ENCODE data around the gene NLGN1. TPM values are rescaled to one million over a fixed set of nuclear protein-coding genes. Genes with fewer than 3 reads are reported as not detected.

The NLGN1 gene
- total RNA-seq, 5 donors from 2014 or later (not counting 1 experiment from before 2014, with no cell fraction given) = 0.18 TPM; not detected in 4

- ATAC-seq (replicated peaks in 1 of 4) = no peak
- WGBS (ENCODE audit: insufficient coverage) = 67% methylated on average over 1 of the region's 2 CpGs
- Mint-ChIP-seq H3K9me3 (peaks cover 2 to 8% (median 3%) of the 10 kb centered on the region in 3 donors), H3K36me3 (no peaks in the 10 kb centered on the region), H3K27ac (no peak overlapping the region), H3K27me3 (no peaks in the 10 kb centered on the region), H3K4me1 (no peaks in the 10 kb centered on the region), H3K4me3 (no peak overlapping the region)
- Histone ChIP-seq H3K4me1 (ENCODE audit: control insufficient read depth in 1 of 2, extremely low read depth in 1 of 2, insufficient read depth in 2 of 2, low read length in 2 of 2) (no peaks in the 10 kb centered on the region), H3K4me3 (ENCODE audit: control insufficient read depth in 1 of 2, extremely low read depth in 1 of 2, low read length in 1 of 2) (no peak overlapping the region), H3K9me3 (no peaks in the 10 kb centered on the region), H3K27me3 (replicated peaks in 1 of 2; ENCODE audit: control insufficient read depth in 2 of 2, extremely low read depth in 1 of 2, insufficient read depth in 2 of 2, low read length in 1 of 2) (no peaks in the 10 kb centered on the region), H3K27ac (ENCODE audit: low read length) (no peak overlapping the region), H3K36me3 (ENCODE audit: control insufficient read depth in 2 of 2, extremely low read depth in 1 of 2, insufficient read depth in 1 of 2, low read length in 1 of 2) (no peaks in the 10 kb centered on the region)
- POLR2A ChIA-PET = no interaction called here
- CTCF ChIA-PET = no interaction called here
- DNase-seq = no peak
These were observed 585.8 kb downstream of the NLGN1 start for GRCh38 chr3:173983343-173983742.

GRCh38 chr3:173986861-173987410 lies 589.4 kb downstream of the NLGN1 start:
- ChIA-PET CTCF (no interaction called here), POLR2A (interaction anchor here in 1 of 2 donors (0.5 kb wide), 1 partner anchor 15 kb away, joined by 11 read pairs; no protein-coding TSS in a partner anchor)
- Histone ChIP-seq H3K4me1 (ENCODE audit: control insufficient read depth in 1 of 2, extremely low read depth in 1 of 2, insufficient read depth in 2 of 2, low read length in 2 of 2) (no peaks in the 10 kb centered on the region), H3K27ac (ENCODE audit: low read length) (no peak overlapping the region), H3K4me3 (ENCODE audit: control insufficient read depth in 1 of 2, extremely low read depth in 1 of 2, low read length in 1 of 2) (no peak overlapping the region), H3K27me3 (replicated peaks in 1 of 2; ENCODE audit: control insufficient read depth in 2 of 2, extremely low read depth in 1 of 2, insufficient read depth in 2 of 2, low read length in 1 of 2) (no peaks in the 10 kb centered on the region), H3K9me3 (no peaks in the 10 kb centered on the region), H3K36me3 (ENCODE audit: control insufficient read depth in 2 of 2, extremely low read depth in 1 of 2, insufficient read depth in 1 of 2, low read length in 1 of 2) (no peaks in the 10 kb centered on the region)
- ATAC-seq (replicated peaks in 1 of 4) (no peak), DNase-seq (no peak)
- H3K9me3 Mint-ChIP-seq = peaks cover 2 to 8% (median 5%) of the 10 kb centered on the region in 3 donors
- no peak overlapping the region for H3K27ac Mint-ChIP-seq
- H3K36me3 Mint-ChIP-seq = no peaks in the 10 kb centered on the region
- no peaks in the 10 kb centered on the region for H3K27me3 Mint-ChIP-seq
- no peaks in the 10 kb centered on the region for H3K4me1 Mint-ChIP-seq
- H3K4me3 Mint-ChIP-seq = no peak overlapping the region

GRCh38 chr3:173988909-173989308 lies 591.4 kb downstream of the NLGN1 start:
- peaks cover 2 to 8% (median 5%) of the 10 kb centered on the region in 3 donors for H3K9me3 Mint-ChIP-seq
- H3K36me3 ChIP-seq (ENCODE audit: control insufficient read depth in 2 of 2, extremely low read depth in 1 of 2, insufficient read depth in 1 of 2, low read length in 1 of 2) = no peaks in the 10 kb centered on the region
- H3K27ac Mint-ChIP-seq = no peak overlapping the region
- CTCF ChIA-PET = no interaction called here
- H3K9me3 ChIP-seq = no peaks in the 10 kb centered on the region
- no peaks in the 10 kb centered on the region for H3K27me3 ChIP-seq (replicated peaks in 1 of 2; ENCODE audit: control insufficient read depth in 2 of 2, extremely low read depth in 1 of 2, insufficient read depth in 2 of 2, low read length in 1 of 2)
- POLR2A ChIA-PET = no interaction called here
- H3K4me1 ChIP-seq (ENCODE audit: control insufficient read depth in 1 of 2, extremely low read depth in 1 of 2, insufficient read depth in 2 of 2, low read length in 2 of 2) = no peaks in the 10 kb centered on the region
- no CpG with 5 or more reads among the region's 1 CpG for WGBS (ENCODE audit: insufficient coverage)
- no peak for DNase-seq
- no peak overlapping the region for H3K4me3 Mint-ChIP-seq
- no peak overlapping the region for H3K27ac ChIP-seq (ENCODE audit: low read length)
- no peak for ATAC-seq (replicated peaks in 1 of 4)
- no peak overlapping the region for H3K4me3 ChIP-seq (ENCODE audit: control insufficient read depth in 1 of 2, extremely low read depth in 1 of 2, low read length in 1 of 2)
- H3K27me3 Mint-ChIP-seq = no peaks in the 10 kb centered on the region
- H3K4me1 Mint-ChIP-seq = no peaks in the 10 kb centered on the region
- no peaks in the 10 kb centered on the region for H3K36me3 Mint-ChIP-seq

- no peaks in the 10 kb centered on the region for H3K4me1 ChIP-seq (ENCODE audit: control insufficient read depth in 1 of 2, extremely low read depth in 1 of 2, insufficient read depth in 2 of 2, low read length in 2 of 2)
- H3K9me3 ChIP-seq = no peaks in the 10 kb centered on the region
- no peak overlapping the region for H3K27ac Mint-ChIP-seq
- H3K27me3 Mint-ChIP-seq = no peaks in the 10 kb centered on the region
- ChIA-PET CTCF (no interaction called here), POLR2A (no interaction called here)
- H3K27ac ChIP-seq (ENCODE audit: low read length) = no peak overlapping the region
- H3K9me3 Mint-ChIP-seq = peaks cover 0 to 3% (median 0%) of the 10 kb centered on the region in 3 donors
- no peak overlapping the region for H3K4me3 Mint-ChIP-seq
- no peaks in the 10 kb centered on the region for H3K36me3 Mint-ChIP-seq
- ATAC-seq (replicated peaks in 1 of 4) (no peak), DNase-seq (no peak)
- no peaks in the 10 kb centered on the region for H3K4me1 Mint-ChIP-seq
- no peak overlapping the region for H3K4me3 ChIP-seq (ENCODE audit: control insufficient read depth in 1 of 2, extremely low read depth in 1 of 2, low read length in 1 of 2)
- no peaks in the 10 kb centered on the region for H3K27me3 ChIP-seq (replicated peaks in 1 of 2; ENCODE audit: control insufficient read depth in 2 of 2, extremely low read depth in 1 of 2, insufficient read depth in 2 of 2, low read length in 1 of 2)
- no peaks in the 10 kb centered on the region for H3K36me3 ChIP-seq (ENCODE audit: control insufficient read depth in 2 of 2, extremely low read depth in 1 of 2, insufficient read depth in 1 of 2, low read length in 1 of 2)
These were observed 594.9 kb downstream of the NLGN1 start for GRCh38 chr3:173992416-173992815.

DNA sequence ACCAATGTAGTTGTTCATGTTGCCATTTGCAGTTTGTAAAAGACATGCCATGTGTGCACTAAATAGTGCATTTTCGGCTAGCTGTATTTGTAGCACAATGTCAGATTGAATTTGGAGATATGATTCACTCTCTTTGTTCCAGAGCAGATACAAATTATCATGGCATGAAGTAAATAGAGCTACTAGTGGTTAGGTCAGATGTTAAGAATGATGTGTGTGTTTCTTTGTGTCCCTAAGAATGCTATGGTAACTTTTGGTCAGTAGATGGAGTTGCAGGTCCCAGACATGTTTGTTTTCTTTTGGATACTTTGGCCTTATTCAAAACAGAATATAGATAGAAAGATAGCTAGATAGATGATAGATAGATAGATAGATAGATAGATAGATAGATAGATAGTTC lies 595.8 kb downstream of the NLGN1 start:
- ChIA-PET CTCF (no interaction called here), POLR2A (no interaction called here)
- Histone ChIP-seq H3K9me3 (no peaks in the 10 kb centered on the region), H3K4me1 (ENCODE audit: control insufficient read depth in 1 of 2, extremely low read depth in 1 of 2, insufficient read depth in 2 of 2, low read length in 2 of 2) (no peaks in the 10 kb centered on the region), H3K4me3 (ENCODE audit: control insufficient read depth in 1 of 2, extremely low read depth in 1 of 2, low read length in 1 of 2) (no peak overlapping the region), H3K27ac (ENCODE audit: low read length) (no peak overlapping the region), H3K27me3 (replicated peaks in 1 of 2; ENCODE audit: control insufficient read depth in 2 of 2, extremely low read depth in 1 of 2, insufficient read depth in 2 of 2, low read length in 1 of 2) (no peaks in the 10 kb centered on the region), H3K36me3 (ENCODE audit: control insufficient read depth in 2 of 2, extremely low read depth in 1 of 2, insufficient read depth in 1 of 2, low read length in 1 of 2) (no peaks in the 10 kb centered on the region)
- Mint-ChIP-seq H3K9me3 (peaks cover 0 to 3% (median 0%) of the 10 kb centered on the region in 3 donors), H3K27me3 (no peaks in the 10 kb centered on the region), H3K36me3 (no peaks in the 10 kb centered on the region), H3K4me3 (no peak overlapping the region), H3K4me1 (no peaks in the 10 kb centered on the region), H3K27ac (no peak overlapping the region)
- ATAC-seq (replicated peaks in 1 of 4) = no peak
- no peak for DNase-seq
- 71% methylated on average over 1 of the region's 1 CpG for WGBS (ENCODE audit: insufficient coverage)

DNA sequence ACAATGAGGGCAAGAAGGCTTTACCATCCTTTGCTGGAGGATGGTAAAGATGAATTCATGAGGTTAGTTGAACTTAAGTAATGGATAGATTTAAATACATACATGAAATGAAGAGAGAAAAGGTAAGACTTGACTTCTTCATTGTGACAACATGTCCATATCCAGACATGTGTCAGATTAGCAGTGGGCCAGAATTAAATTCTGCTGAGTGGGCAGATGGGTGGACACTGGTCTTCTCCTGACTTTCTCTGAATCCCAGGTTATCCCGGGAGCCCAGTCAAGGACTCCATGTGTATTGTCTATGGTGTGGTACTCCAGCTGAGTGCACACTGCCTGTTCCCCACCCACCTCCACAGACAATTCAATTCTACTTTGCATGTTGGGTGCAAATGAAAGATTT lies 603.1 kb downstream of the NLGN1 start:
- H3K36me3 ChIP-seq (ENCODE audit: control insufficient read depth in 2 of 2, extremely low read depth in 1 of 2, insufficient read depth in 1 of 2, low read length in 1 of 2) = no peaks in the 10 kb centered on the region
- no peak overlapping the region for H3K4me3 Mint-ChIP-seq
- H3K27me3 ChIP-seq (replicated peaks in 1 of 2; ENCODE audit: control insufficient read depth in 2 of 2, extremely low read depth in 1 of 2, insufficient read depth in 2 of 2, low read length in 1 of 2) = no peaks in the 10 kb centered on the region
- no peaks in the 10 kb centered on the region for H3K27me3 Mint-ChIP-seq
- DNase-seq (no peak), ATAC-seq (replicated peaks in 1 of 4) (no peak)
- H3K27ac Mint-ChIP-seq = no peak overlapping the region
- H3K27ac ChIP-seq (ENCODE audit: low read length) = no peak overlapping the region
- H3K4me1 Mint-ChIP-seq = no peaks in the 10 kb centered on the region
- no peaks in the 10 kb centered on the region for H3K9me3 ChIP-seq
- CTCF ChIA-PET = no interaction called here
- H3K36me3 Mint-ChIP-seq = no peaks in the 10 kb centered on the region
- POLR2A ChIA-PET = no interaction called here
- WGBS (ENCODE audit: insufficient coverage) = no CpG with 5 or more reads among the region's 1 CpG
- no peaks in the 10 kb centered on the region for H3K4me1 ChIP-seq (ENCODE audit: control insufficient read depth in 1 of 2, extremely low read depth in 1 of 2, insufficient read depth in 2 of 2, low read length in 2 of 2)
- H3K4me3 ChIP-seq (ENCODE audit: control insufficient read depth in 1 of 2, extremely low read depth in 1 of 2, low read length in 1 of 2) = no peak overlapping the region
- H3K9me3 Mint-ChIP-seq = peaks cover 6 to 10% (median 6%) of the 10 kb centered on the region in 3 donors

DNA sequence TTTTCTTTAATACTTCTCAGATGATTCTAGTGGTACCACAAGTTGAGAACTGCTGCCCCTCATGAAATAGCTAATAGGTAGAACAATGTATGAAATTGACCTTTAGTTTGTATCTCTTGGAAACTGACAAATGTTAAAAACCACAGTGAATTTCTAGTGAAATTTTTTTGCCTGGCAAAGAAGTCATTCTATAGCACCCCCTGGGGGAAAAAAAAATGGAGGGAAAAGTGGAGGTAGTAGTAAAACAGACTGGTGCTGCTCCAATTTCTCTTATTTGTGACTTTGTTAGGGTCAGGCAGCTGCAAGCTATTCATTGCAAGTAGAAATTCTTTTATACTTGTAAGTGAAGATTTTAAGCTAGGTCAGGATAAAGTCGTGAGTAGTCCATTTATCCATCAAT lies 605.0 kb downstream of the NLGN1 start:
- no peak overlapping the region for H3K4me3 Mint-ChIP-seq
- Histone ChIP-seq H3K9me3 (no peaks in the 10 kb centered on the region), H3K36me3 (ENCODE audit: control insufficient read depth in 2 of 2, extremely low read depth in 1 of 2, insufficient read depth in 1 of 2, low read length in 1 of 2) (no peaks in the 10 kb centered on the region), H3K27ac (ENCODE audit: low read length) (no peak overlapping the region), H3K4me1 (ENCODE audit: control insufficient read depth in 1 of 2, extremely low read depth in 1 of 2, insufficient read depth in 2 of 2, low read length in 2 of 2) (no peaks in the 10 kb centered on the region), H3K27me3 (replicated peaks in 1 of 2; ENCODE audit: control insufficient read depth in 2 of 2, extremely low read depth in 1 of 2, insufficient read depth in 2 of 2, low read length in 1 of 2) (no peaks in the 10 kb centered on the region), H3K4me3 (ENCODE audit: control insufficient read depth in 1 of 2, extremely low read depth in 1 of 2, low read length in 1 of 2) (no peak overlapping the region)
- DNase-seq = no peak
- no peaks in the 10 kb centered on the region for H3K36me3 Mint-ChIP-seq
- no peak for ATAC-seq (replicated peaks in 1 of 4)
- peaks cover 6 to 16% (median 11%) of the 10 kb centered on the region in 3 donors for H3K9me3 Mint-ChIP-seq
- POLR2A ChIA-PET = no interaction called here
- CTCF ChIA-PET = no interaction called here
- no CpG with 5 or more reads among the region's 1 CpG for WGBS (ENCODE audit: insufficient coverage)
- H3K27me3 Mint-ChIP-seq = no peaks in the 10 kb centered on the region
- no peak overlapping the region for H3K27ac Mint-ChIP-seq
- no peaks in the 10 kb centered on the region for H3K4me1 Mint-ChIP-seq

Data from T-cell (primary cell).